Kidney tubule cell (primary cell): ENCODE results near the gene RNASE12.
A peak's percentile ranks its signal among the peaks of the same experiment; 100 is the strongest.
"Not testable (repeated sequence)": the region's sequence is repeated elsewhere in the genome, so short reads cannot be mapped to it uniquely, and the experiment has no call there.

ENCODE experiments used
- DNase-seq: peaks from one replicate; pipeline ENCODE4 v3.0.0-alpha.2; 2018; ENCODE audit warnings: low spot score

RNASE12 gene, protein sequence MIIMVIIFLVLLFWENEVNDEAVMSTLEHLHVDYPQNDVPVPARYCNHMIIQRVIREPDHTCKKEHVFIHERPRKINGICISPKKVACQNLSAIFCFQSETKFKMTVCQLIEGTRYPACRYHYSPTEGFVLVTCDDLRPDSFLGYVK

DNA sequence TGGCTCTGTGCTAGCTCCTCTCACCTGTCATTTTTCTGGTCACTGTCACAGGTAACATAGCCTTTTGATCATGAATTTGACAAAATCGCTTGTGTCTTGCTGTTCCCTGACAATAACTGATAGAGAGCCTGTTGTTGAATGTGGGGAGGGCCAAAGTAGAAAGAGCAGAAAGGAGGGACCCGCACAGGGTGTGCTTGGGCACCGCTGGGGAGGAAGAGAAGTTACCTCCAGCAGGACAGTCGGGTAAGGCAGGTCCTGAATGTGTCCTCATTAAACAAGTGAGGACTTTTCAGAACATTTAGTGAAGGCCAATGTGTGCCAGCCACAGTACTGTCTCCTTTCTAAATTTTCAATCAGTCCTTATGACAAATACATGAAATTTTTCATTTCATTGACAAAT, at the start of gene RNASE12:
Gene RNASE12 (minus strand): TSS at position 142 of the 400 bp plus-strand sequence. CDS start 653 bp downstream, outside the sequence.
- DNase-seq, result no peak

DNA sequence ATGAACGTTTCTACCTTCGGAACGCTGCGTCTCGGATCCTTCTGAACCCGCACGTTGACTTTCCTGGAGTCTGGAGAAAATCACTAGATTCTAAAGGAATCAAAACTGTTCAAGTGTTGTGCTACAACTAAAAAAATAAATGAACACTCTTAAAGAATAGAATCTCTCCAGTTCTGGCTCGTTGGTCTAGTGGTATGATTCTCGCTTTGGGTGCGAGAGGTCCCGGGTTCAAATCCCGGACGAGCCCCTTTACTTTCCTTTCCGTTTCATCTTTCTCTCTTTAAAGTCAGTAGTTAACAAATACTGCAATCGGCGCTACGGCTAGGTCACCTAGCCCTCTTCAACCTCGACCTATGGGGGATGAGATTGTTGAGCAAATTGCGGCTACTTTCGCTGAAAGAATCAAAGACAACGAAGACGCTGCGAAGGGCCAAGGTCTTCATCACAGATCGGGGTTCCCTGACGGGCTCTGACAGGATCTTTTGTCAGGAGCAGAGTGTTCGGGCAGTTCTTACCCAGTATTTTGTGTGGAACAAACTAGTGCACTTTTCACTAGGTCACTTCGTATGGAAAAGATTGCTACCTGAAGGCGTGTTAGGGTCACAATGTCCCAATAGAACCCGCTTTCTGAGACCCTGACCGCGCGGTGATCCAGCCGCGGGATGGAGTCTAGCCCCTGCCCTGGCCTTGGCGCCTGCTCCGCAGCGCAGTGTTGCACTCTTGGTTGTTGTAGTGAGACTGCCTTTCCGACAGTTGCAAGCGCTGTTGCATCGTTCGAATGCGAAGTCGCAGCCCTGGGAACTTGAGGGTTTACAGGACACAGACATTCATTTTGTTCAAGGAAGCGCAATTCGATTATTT, 41.9 kb upstream of the RNASE12 start:
- peak; percentile 91 for DNase-seq

DNA sequence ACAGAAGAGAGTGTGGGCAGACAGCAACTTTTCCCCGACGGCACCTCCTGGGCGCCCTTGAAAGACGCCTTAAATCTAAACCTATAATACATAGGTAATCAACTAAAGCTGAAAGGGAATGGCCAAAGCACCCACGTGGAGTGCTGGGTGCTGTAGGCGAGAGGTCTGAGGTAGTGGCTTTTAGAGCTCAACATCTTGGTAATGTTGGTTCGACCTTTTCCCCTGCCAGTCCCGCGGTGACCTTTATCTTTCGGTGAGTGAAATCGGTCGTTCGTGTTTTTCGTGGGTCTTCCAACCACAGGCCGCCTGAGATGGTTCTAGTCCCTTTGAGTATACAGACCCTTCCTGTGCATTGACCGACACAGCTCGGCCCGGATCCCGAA, 41.3 kb upstream of the RNASE12 start:
- peak; percentile 8 for DNase-seq

DNA sequence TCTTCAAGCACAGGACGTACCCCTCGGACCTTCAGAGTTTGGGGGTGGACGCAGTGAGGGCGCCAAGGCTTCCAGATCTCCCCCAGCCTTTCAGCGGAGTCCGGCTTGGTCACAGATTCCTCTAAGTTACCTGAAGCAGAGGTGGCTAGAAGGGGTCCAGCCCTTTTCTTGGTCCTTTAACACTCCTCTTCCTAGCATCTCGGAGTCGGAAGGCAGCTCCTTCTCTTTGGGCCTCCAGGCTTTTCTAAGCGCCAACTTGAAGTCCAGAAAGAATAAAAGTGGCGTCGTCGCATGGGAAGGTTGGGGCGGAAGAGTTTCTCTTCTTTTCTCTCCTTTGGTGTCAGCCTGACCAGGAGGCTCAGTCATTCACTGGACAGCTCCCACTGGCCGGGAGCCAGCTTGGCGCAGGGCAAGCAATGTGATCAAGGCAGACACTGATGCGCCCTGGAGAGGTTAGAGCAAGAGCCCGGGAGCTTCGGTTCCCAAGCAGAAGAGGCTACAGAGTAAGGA, 40.8 kb upstream of the RNASE12 start:
- peak; percentile 81 for DNase-seq

DNA sequence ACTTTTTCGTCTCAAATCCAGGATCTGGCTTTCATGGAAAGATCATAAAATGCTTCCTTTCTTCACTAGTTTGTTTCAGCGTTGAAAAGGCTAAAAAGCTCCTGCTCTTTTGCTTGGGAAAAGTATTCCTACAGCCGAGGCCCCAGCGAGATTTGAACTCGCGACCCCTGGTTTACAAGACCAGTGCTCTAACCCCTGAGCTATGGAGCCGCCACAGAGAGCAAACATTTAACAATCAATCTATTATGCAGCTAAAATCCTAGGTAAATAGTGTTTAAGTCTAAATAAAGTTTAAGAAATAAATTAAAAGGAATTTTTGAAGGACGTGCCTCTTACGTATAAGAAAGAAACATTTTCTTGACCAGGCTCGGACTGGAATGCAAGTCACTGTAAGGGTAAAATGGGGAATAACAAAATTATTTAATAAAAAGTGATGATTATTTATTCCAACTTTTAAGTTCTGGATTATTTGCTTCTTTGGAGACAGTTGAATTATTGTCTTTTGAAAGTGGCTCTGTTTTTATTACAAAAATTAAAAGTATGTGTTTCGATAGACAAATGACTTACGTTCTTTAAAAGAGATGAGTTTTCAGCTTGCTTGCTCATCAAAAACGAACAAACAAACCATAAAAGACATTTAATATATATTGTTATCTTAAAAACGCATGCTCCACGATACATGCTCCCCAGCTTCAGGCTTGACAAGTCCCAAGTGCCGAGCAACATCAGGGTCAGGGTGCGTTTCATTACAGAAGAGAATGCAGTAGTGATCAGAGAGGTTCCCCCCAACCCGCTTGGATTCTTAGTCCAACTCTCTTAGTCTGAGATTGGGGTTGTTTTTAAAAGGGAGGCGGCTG, 40.1 kb upstream of the RNASE12 start:
- peak; percentile 71 for DNase-seq

DNA sequence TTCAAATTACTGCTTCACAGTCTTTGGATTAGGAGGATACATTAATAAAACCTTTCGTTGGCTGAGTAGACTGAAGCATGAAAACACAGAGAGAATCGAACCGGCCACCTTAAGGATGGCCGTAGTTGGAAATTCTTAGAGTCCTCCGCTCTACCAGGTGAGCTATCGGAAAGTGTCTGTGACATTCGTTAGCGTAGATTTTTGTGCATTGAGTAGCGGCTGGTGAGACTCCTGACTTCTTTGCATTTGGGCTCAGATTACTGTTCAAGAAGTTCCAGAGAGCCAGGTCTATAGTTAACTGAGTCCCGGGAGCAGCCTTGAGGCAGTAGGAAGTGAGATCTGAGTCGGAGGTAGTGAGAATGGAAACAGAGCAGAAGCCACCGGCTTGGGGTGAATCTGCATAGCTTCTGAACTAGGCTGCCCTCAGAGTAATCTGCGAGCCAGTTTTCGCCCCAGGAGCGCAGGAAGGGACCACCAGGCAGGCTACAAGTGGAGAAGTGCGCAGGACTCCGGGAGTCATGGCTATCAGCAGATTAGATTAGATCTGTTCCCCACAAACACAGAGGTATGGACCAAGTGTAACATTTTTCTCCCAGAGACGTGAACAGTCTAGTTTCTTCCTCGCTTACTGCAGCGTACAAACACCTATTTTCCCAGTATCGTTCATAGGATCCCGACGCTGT, 39.3 kb upstream of the RNASE12 start:
- DNase-seq, result peak; percentile 89

DNA sequence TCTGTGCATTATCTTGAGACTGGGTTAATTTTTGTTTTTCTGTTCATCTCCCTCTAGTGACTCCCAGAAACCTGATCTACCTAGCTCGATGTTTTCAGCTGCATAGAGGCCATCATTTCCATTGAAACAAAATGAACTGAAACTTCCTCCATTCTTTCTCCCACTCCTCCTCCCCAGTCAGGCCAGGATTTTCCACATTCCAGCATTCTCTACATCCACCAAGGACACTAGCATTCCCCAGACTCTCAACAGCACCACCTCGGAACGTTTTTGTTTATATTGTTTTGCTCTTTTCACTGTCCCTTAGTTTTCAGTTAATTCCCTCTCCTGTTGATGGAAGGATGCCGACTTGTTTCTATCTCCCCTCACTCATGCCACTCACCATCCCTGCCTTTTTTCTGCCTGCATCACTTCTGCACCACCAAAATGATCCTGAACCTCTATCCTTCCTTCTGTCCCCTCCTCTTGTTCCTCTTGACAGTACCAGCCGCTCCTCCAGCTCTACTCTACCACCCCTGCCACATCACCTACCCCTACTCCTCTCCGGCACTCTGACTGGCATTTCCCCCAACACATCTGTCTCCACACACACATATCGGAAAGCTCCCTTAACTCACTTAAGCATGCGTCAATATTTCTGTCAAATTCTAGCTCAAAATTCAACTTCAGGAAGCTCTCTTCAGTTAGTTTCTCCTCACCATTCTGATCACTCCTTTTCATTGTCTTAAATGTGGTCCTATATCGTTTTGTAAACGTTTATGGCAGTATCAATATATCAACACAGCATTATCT, 37.1 kb upstream of the RNASE12 start:
- DNase-seq, result no peak

DNA sequence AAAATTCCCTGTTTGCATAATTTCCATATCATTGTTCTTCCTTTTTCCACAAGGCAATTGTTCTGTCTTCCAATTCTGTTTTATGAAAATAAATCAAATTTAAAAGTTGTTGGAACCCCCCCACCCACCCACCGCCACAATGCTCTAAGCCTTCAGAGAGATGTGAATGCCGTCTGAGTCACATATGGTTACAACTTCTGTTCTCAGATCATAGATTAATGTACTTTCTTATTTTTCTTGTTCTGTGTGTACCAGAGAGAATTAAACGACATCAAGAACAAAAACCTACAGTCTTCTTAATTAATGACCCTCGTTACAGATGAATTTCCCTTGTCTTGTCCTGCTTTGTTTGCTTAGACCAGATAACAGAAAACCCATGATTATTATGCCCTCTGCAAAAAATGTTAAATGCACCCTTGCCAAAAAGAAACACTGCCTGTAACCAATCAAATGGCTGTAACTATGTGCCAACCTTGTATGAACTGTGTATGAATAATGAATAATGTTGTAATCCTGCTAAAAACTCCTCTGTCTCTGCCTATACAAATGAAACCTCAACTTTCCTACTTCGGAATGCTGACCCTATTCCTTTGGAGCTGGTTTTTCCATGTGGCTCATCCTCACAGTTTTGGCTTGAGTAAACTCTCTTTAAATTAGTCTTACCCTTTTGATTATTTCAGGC, 36.3 kb upstream of the RNASE12 start:
- no peak for DNase-seq

DNA sequence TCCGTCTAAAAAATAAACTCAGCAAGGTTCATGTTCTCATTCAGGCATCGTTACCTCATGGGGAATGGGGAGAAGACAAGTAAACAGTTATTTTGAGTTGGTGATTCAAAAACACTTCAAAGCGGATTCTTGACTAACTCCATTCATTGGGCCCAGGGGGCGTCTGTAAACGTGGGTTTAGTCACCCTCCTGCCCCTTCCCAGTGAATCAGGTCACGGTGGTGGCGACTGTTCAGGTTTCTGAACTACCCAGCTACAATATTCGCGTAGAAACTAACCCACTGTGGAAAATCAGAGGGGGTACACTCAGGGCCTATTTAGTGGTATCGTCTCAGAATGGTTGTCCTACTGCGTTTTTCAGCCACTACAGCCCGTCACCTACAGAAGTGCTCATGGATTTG, 35.1 kb upstream of the RNASE12 start:
- DNase-seq, result no peak

DNA sequence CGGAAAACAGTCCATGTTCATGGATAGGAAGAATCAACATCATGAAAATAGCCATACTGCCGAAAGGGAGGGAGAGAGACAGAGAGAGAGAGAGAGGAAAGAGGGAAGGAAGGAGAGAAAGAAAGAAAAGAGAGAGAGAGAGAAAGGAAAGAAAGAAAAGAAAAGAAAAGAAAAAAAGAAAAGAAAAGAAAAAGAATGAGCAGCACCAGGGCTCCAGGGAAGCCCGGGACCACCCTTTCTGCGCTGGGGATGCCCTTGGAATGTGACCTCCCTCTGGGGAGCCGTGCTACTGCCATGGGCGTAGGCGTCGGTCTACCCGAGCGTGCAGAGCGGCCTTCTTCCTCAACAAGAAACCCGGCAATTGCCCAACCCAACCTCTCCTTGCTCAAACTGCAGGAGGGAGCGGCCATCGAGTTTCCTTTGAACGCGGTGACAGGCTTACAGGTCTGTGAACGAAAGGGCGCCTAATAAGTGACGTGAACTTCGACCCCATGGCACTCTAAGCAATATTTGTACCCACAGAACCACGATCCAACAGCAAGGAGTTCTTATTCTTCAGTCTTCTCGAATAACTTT, 33.4 kb upstream of the RNASE12 start:
- peak; percentile 83 for DNase-seq

DNA sequence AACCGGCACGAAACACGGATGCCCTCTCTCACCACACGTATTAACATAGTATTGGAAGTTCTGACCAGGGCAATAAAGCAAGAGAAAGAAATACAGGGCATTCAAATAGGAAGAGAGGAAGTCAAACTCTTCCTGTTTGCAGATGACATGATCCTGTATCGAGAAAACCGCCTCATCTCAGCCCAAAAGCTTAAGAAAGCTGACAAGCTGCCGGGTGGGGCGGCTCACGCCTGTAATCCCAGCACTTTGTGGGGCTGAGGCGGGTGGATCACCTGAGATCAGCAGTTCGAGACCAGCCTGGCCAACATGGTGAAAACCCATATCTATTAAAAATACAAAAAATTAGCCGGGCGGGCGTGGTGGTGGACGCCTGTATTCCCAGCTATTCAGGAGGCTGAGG, 32.6 kb upstream of the RNASE12 start:
- DNase-seq, result no peak

DNA sequence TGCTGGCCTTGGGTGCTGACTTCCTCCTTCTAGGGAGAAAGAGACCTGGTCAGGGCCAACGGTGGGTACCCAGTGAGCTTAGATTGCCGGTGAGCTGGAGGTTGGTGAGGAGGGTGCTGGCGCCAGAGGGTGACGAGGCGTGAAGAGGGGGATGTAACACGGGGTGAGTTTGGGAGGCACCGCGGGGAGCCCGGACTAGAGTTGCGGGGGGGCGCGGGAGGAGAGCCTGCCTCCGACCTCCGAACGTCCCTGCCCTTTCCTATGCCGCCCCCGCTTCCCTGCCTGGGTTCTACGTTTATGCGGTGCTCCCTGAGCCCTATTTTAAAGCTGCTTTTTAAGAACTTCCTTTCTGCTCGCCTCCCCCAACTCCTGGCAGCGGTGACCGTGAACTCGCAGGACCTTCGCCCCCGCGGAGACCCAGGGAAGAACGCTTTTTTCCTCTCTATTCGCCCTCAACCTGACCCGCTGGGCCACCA, 31.7 kb upstream of the RNASE12 start:
- no peak for DNase-seq

DNA sequence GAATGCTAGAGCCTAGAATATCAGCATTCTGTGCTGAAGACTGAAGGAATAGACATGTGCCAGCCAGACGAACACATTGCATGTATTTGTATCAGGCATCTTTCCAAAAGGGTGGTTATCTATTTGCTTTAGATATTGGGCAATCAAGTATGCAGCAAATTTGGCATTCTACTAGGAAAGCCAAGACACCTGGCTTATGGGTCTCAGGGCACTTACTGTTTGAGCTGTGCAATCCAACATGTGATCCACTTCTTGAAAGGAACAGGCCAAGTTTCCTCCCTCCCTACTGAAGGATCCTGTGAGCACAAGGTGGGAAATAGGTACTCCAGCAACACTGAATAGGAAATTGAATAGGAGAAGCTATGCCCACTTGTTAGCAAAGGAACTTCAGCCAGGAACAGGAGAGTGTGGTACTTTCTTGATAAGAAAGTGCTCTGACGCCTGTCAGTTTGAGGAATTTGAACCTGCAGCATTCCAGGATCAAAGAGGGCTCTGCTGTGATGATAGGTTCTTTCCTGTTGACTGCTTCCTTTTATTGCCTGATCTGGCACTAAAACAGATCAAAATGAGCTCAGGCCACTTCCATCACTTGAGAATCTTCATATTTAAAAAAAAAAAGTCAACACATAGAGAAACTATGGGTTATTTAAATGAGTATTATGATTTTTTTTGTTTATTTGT, 29.8 kb upstream of the RNASE12 start:
- no peak for DNase-seq

DNA sequence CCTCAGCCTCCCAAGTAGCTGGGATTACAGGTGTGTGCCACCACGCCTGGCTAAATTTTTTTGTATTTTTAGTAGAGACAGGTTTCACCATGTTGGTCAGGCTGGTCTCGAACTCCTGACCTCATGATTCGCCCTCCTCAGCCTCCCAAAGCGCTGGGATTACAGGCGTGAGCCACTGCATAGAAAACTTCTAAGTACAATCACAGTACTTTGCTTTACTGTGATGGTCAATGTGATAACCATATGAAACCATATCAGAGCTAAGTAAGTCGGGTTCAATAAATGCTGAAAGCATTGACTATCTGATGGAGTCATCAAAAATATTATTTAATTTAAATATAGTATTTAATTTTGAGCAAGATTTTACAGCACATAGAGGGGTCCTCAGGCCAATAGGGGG, 28.5 kb upstream of the RNASE12 start:
- not testable (repeated sequence) for DNase-seq

DNA sequence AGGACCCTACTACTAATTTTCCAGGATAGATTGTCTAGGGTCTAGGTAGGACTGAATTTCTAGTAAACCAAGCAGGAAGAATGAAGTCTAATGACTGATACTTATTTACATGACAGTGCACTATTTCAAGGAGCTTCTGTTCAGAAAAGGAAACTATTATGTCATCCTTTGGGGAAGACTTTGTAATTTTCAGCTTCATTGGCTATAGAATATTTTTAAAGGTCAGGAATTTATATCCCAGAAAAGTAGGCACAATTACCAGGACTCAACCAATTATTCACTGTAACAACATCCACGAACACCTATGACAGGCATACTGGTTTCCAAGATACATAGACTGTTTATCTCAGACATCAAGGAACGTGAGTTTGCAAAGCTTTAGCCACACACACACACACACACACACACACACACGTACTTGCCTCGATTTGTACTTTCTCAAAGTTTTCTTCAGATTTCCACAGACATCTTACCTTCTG, 27.1 kb upstream of the RNASE12 start:
- DNase-seq, result peak; percentile 75

DNA sequence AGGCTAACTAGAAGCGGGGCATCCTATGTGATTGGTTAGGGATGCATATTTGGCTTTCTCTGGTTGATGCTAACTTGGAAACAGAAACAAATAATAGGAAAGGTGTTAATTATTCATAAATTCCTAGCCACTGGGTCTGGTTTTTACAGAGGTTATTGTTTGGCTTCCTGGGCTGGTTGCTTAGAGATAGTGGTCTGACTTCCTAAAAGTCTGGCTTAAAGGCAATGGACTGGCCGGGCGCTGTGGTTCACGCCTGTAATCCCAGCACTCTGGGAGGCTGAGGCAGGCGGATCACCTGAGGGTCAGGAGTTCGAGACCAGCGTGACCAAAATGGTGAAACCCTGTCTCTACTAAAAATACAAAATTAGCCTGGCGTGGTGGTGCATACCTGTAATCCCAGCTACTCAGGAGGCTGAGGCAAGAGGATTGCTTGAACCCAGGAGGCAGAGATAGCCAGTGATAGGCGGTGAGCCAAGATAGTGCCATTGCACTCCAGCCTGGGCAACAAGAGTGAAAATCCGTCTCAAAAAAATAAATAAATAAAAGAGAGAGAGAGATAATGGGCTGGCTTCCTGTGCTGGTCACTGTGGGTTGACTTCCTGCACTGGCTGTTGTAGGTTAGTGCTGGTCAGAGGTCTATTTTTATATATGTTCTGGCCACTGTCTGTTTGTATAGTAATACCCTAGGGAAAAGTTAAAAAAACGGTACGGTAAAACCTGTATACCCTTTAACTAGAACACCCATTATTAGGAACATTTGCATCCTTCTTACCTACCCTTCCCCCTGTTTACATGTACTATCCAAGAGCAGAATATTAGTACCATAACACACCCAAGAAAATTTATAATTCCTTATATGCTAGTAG, 26.2 kb upstream of the RNASE12 start:
- no peak for DNase-seq

DNA sequence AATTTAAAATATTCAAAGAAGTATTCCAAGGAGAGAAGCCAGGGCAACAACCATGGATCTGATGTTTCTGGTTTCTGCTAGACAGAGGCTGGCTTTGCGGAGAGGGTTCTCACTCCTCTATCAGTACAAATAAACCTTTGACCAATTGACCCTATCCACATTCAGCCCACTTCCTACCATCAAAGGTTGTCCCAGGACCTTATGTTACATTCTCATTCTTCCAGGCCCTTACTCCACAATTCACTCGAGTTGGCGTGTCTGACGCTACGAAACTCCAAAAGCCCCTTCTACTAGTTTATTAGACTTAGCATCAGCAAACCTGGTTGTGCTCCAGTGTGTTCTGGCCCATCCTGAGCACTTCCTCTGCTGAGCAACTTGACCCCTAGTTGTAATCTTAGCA, 24.8 kb upstream of the RNASE12 start:
- no peak for DNase-seq
